Embryonic facial prominence (tissue), 1 donor: ENCODE measurements around the gene MAP1B.
"Not testable (repeated sequence)": the region's sequence is repeated elsewhere in the genome, so short reads cannot be mapped to it uniquely, and the experiment has no call there.

Experiments used
- DNase-seq: peaks from one replicate; pipeline ENCODE4 v3.0.0-alpha.2; 2016; ENCODE audit errors: extremely low spot score

The MAP1B gene

GRCh38 chr5:72161951-72162350 lies 54.7 kb downstream of the MAP1B start:
- no peak for DNase-seq

GRCh38 chr5:72163349-72163983 lies 56.2 kb downstream of the MAP1B start:
- DNase-seq = no peak

- DNase-seq = peak; percentile 68
These were observed 59.0 kb downstream of the MAP1B start for GRCh38 chr5:72166070-72166979.

GRCh38 chr5:72167257-72167656 lies 60.0 kb downstream of the MAP1B start:
- DNase-seq = no peak

- DNase-seq = no peak
These were observed 60.5 kb downstream of the MAP1B start for GRCh38 chr5:72167804-72168203.

DNA sequence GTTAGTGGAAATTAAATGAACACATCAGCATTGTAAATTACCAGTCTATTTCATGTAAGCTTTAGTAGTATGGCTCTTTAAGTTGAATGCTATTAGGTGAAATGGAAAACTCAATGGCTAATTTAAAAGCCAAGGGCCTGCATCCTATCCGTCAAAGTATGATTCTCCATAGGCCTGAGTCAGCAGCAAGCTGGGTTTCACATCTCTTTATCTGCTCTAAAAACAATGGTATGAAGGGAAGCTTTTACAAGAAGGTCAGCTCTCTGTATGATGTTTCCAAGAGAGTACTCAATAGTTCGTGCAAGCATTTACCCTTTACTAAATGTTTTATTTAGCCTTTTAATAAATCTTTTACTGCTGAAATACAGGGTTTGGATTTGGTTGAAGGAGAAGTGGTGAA lies 62.8 kb downstream of the MAP1B start:
- DNase-seq = no peak

GRCh38 chr5:72171181-72171580 lies 63.9 kb downstream of the MAP1B start:
- not testable (repeated sequence) for DNase-seq

DNA sequence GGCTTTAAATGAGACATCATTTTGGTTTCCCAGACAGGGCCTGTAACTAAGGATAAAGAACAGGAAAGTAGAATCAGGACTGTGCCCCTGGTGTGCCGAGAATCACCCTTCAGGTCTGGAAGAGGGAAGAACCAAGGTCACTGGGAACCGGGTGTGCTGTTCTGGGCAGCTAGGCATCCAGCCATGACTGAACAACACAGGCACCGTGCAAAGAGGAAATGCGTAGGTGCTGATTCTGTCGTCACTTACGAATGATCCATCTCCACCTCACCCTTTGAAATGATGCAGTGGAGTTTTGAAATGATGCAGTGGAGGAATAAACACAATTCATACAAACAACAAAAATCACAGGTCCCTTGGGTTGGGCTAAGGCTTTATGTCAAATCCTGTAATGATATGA lies 64.4 kb downstream of the MAP1B start:
- DNase-seq = no peak

DNA sequence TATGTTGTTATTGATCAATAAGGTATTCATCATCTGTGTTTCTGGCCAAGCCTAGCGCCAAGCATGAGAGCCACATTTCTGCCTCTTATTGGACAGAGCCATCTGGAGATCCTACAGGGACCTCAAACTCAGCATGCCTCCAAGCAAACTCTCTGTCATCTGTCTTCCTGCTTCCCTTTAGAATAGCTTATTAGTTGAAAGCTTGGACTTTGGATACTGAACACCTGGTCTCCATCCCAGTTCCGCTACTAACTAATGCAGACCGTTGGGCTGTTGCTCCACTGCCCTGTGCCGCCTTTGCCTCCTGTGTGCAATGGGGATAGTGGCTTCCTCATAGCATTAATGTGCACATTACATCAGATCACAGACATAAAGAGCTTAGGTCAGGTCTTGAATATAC lies 65.5 kb downstream of the MAP1B start:
- DNase-seq = no peak

GRCh38 chr5:72177538-72177937 lies 70.3 kb downstream of the MAP1B start:
- DNase-seq = no peak

- no peak for DNase-seq
These were observed 71.9 kb downstream of the MAP1B start for GRCh38 chr5:72179028-72179815.

- no peak for DNase-seq
These were observed 72.7 kb downstream of the MAP1B start for GRCh38 chr5:72179816-72180440.

- DNase-seq = no peak
These were observed 73.7 kb downstream of the MAP1B start for GRCh38 chr5:72180925-72181324.

DNA sequence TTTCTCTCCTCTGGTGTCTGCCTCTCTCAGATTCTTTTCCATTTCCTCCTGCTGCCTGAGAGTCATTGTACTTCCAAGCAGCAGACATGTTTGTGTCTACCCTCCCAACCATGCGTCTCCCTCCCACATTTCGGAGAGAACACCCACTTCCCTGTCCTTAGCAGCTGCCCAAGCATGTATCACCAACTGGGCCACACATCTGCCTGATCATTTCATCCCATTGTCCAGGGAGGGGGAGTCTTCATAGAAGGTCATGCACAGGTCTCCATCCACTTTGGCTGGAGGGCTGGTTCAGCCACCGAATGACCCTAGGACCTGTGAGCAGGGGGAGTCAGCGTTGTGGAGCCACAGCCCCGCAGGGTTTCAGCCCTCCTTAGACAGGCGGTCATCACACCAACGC lies 75.4 kb downstream of the MAP1B start:
- DNase-seq = no peak

- no peak for DNase-seq
These were observed 75.8 kb downstream of the MAP1B start for GRCh38 chr5:72183101-72183520.

- DNase-seq = no peak
These were observed 77.1 kb downstream of the MAP1B start for GRCh38 chr5:72184408-72184807.

DNA sequence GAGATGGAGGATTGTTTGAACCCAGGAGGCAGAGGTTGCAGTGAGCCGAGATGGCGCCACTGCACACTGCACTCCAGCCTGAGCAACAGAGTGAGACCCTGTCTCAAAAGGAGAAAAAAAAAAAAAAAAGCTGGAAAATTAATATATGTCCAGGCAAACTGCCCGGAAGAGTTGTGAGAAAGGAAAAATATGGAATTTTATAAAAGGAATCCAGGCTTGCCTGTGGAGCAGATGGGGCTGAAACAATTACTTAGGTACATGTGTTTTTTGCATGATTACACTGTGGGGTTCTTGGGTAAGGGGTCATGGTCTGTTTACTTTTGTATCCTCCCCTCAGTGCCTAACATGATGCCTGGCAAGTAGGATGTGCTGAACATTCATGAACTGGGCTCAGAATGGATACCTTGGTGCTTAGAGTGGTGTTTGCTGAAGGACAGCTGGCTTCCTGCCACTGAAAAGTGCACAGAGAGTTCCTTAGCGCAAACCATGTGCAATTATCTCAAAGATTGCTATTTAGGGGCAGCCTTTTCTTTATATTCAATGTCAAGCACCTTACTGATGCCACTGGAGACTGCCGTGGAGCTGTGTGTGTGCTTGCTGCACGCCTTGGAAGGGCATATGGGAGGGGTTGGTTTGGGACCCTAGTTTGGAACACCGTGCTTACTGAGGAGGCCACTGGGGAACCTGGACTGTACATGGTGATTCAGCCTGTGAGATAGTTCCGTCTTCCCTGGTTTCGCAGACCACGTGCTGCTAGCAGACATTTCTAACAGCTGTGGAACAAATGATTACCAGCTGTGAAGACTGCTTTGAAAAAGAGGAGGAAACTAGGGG lies 78.4 kb downstream of the MAP1B start:
- DNase-seq = peak; percentile 48

DNA sequence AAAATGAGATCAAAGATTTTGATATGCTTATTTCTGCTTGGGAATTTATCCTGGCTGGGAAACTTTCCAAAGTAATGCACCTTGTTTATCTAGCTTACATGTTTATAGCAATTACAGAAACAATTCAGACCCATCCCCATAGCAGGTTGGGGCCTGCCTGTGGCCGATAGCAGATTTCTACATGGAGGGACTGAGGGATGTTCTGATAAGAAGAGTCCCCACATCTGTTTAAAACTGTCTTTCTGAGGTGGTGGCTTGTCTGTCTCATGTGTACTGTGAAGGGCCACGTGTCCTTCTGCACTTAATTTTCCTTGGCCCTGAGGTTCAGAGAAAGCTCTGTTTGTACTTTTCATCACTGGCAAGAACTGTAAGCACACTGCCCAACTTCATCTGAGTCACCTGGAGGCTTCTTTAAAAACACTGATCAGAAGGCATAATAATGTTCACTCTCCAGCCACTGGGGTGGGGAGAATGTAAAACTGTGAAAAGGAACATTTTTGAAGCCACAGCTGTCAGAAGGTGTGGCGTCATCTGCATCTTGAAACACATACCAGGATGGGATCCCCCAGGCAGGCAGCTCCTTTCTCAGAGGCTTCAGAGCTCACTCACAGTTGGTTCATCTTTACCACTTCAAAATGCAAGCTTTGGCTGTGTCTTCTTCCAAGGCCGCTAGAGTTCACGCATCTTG lies 80.3 kb downstream of the MAP1B start:
- DNase-seq = no peak

DNA sequence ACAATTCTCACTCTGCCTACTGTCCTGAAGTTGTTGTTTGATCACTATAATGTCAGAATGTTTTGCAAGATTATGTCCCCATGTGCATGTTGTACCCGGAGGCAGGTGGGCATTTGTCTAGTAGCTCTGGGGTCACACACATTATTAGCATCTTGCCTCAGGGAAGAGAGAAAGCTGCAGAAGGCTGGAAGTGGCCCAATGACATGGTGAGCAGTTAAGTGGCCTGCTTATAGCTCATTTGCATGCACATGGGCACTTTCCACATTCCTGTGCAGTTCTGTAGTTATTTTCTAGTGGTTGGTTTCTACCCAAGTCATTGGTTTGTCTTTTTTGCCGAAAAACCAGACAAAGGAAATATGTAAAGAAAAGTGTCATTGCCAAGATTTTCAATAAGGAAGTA lies 80.9 kb downstream of the MAP1B start:
- DNase-seq = no peak

GRCh38 chr5:72189146-72189545 lies 81.9 kb downstream of the MAP1B start:
- no peak for DNase-seq
